Measurements from ENCODE around the gene SUCO.

DNA sequence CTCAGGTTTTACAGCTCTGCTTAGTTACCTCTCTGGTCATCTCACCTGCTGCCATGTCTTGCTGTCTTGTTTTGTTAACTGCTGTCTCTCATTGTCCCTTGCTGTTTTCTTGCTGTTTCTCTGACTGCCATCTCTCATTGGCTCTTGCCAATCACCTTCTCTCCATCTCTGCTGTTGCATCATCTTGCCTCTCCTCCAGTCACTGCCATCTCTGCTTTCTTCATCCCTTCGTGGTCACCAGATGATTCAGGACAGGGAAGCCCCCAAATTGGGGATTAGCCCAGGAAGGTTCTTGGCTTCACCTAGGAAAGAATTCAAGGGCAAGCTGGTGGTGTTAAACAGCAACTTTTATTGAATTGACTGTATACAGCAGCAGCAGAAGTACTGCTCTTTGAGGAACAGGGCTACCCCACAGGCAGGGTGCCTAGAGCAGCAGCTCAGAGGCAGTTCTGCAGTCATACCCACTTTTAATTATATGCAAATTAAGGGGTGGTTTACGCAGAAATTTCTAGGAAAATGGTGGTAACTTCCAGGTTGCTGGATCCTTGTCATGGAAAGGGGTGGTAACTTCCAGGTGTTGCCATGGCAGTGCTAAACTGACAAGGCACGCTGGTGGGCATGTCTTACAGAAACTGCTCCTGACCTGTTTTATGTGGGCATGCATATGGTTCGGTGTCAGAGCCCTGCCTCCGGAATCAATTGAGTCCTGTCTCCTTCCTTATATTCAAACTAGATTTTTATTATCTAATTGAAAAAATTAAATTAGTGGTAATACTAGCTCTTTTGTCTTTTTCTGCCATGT, 33.4 kb downstream of the SUCO start:
- no peak for TF ChIP-seq PCBP2 (optimal IDR thresholded peaks at IDR 0.05; ENCODE audit: low read depth, low read length, poor library complexity, severe bottlenecking)
- no peak for TF ChIP-seq ZBTB7A (CRISPR knock-in tag; IDR thresholded peaks at IDR 0.05)
- no peak for TF ChIP-seq CTCF (CRISPR knock-in tag; IDR thresholded peaks at IDR 0.05)
- no peak for TF ChIP-seq ZNF766 (CRISPR knock-in tag; IDR thresholded peaks at IDR 0.05; ENCODE audit: borderline replicate concordance)
- TF ChIP-seq RAD21 (CRISPR knock-in tag; IDR thresholded peaks at IDR 0.05), result no peak
- TF ChIP-seq ZBTB21 (CRISPR knock-in tag; IDR thresholded peaks at IDR 0.05), result no peak
- TF ChIP-seq ZNF564 (CRISPR knock-in tag; IDR thresholded peaks at IDR 0.05), result no peak
- no peak for TF ChIP-seq TAF1 (CRISPR knock-in tag; IDR thresholded peaks at IDR 0.05)
- no peak for TF ChIP-seq EHMT2 (IDR thresholded peaks at IDR 0.05; ENCODE audit: borderline replicate concordance, low read depth, low read length)
- no peak for TF ChIP-seq ELF1 (CRISPR knock-in tag; IDR thresholded peaks at IDR 0.05)
- TF ChIP-seq HNF4A (CRISPR knock-in tag; IDR thresholded peaks at IDR 0.05), result no peak
- no peak for TF ChIP-seq BRCA1 (CRISPR knock-in tag; IDR thresholded peaks at IDR 0.05)

Measured in HepG2 (cell line).